Adrenal gland (tissue), 12 donors: Measurements from ENCODE around the gene FMNL2. TPM values are rescaled to one million over a fixed set of nuclear protein-coding genes. Genes with fewer than 3 reads are reported as not detected.

Source experiments
- DNase-seq, 7 donors: peaks; one replicate each; pipeline ENCODE4 v3.0.0-alpha.2; 2019 to 2020
- H3K27ac ChIP-seq, 5 donors: fragments of 200-600 bp; sonication (generic) in 4 of 5; 1 replicate in 3 of 5; 2 replicates in 2 of 5; pipeline versions ENCODE4 v1.5.1 to v1.8.0; 2016 to 2020; ENCODE audit warnings: mild to moderate bottlenecking in 1 of 5
- H3K27me3 ChIP-seq: fragments of 200-600 bp; 2 replicates; pipeline ENCODE4 v1.8.0; 2021
- H3K36me3 ChIP-seq, 2 donors: fragments of 200-600 bp; replicated peaks in 1 of 2; 1 replicate in 1 of 2; 2 replicates in 1 of 2; pipeline versions ENCODE4 v1.5.1 to v1.8.0; 2018 to 2022
- H3K4me1 ChIP-seq, 2 donors: fragments of 200-600 bp; replicated peaks in 1 of 2; 1 replicate in 1 of 2; 2 replicates in 1 of 2; pipeline versions ENCODE4 v1.5.1 to v1.8.0; 2018 to 2021
- H3K4me3 ChIP-seq, 4 donors: fragments of 200-600 bp; sonication (generic) in 3 of 4; one replicate each; pipeline ENCODE4 v1.5.1; 2016 to 2018
- H3K9me3 ChIP-seq, 3 donors: fragments of 200-600 bp; sonication (generic) in 1 of 3; replicated peaks in 1 of 3; 1 replicate in 2 of 3; 2 replicates in 1 of 3; pipeline versions ENCODE4 v1.5.1 to v1.8.0; 2016 to 2021
- CTCF ChIP-seq, 6 experiments: fragments of 450-650 bp in 4 of 6; fragments of 200-600 bp in 2 of 6; sonication (generic) in 1 of 6; IDR thresholded peaks; 1 replicate in 5 of 6; 2 replicates in 1 of 6; pipeline versions ENCODE4 v1.5.1 to v1.8.0; 2016 to 2021; ENCODE audit warnings: antibody characterized with exemption in 6 of 6, mild to moderate bottlenecking in 2 of 6, moderate library complexity in 1 of 6
- POLR2A ChIP-seq, 2 donors: fragments of 450-650 bp; IDR thresholded peaks; one replicate each; pipeline ENCODE4 v1.6.1; 2017; ENCODE audit warnings: antibody characterized with exemption in 2 of 2, mild to moderate bottlenecking in 2 of 2, moderate library complexity in 1 of 2
- WGBS, 4 donors: extraction: QIAGEN DNeasy Blood & Tissue Kit in 2 of 4; methylation state at CpG; one replicate each; pipeline versions ENCODE4 v1.1.5 to v1.1.7; 2013 to 2017; 5-methylcytosine and 5-hydroxymethylcytosine counted together
- intact Hi-C, 2 donors: fragments of 100-400 bp; cut with DNase I; formaldehyde crosslinking; loops; one replicate each; pipeline versions ENCODE4 v1.14.1 to v1.15.0; 2022 to 2023
- polyA plus RNA-seq, 3 donors: library from polyadenylated mRNA; stranded (reverse); fragments of 200-250 nt in 2 of 3; fragments of 350-450 nt in 1 of 3; fragmentation: Illumina TruSeq in 1 of 3; extraction: RNeasy Lipid Tissue Mini Kit (QIAGEN cat#74804) in 1 of 3; gene quantifications; one replicate each; pipeline ENCODE4 v1.2.3, GENCODE V29; 2013 to 2014
- total RNA-seq, 9 donors: library from RNA; depleted of rRNA in 4 of 9; stranded (reverse); fragments of >200 nt in 4 of 9; fragments of 120-200 nt in 1 of 9; fragmentation: NEBNext Ultra II Directional in 1 of 9; extraction: Animal tissue kit (Norgen Biotek cat#: 25700) in 1 of 9; gene quantifications; one replicate each; pipeline versions ENCODE4 v1.1.0 to v1.2.4, GENCODE V29; 2013 to 2023
- donor health status: healthy with polysubstance abuse.
- donor health status: Bipolar disorder and iron deficiency.
- donor health status: DM: yes; HTN: yes; CAD: no.
- donor health status: DM: no; HTN: no; CAD: no.
- donor health status: DM: no; HTN: no; CAD: no.
- donor health status: DM: yes; HTN: yes; CAD: no.

The FMNL2 gene
- total and polyA plus RNA-seq, 12 donors = 23.5 to 54.2 (median 36.7) TPM

- Histone ChIP-seq H3K27ac (peak overlapping the region; percentile 57 to 86 (median 72)), H3K36me3 (no peaks in the 10 kb centered on the region), H3K4me3 (no peak overlapping the region), H3K4me1 (peaks cover 42 to 49% of the 10 kb centered on the region in 2 donors), H3K9me3 (no peaks in the 10 kb centered on the region), H3K27me3 (no peaks in the 10 kb centered on the region)
- DNase-seq = peak in 4 of 7 donors; percentile 10 to 51 (median 29)
- TF ChIP-seq CTCF (IDR thresholded peaks at IDR 0.05) (no peak), POLR2A (IDR thresholded peaks at IDR 0.05) (peak in 1 of 2 donors; percentile 15)
- intact Hi-C loops = no loop called here
- WGBS, 4 donors = 68 to 79% (median 74%) methylated on average over 13 to 14 of the region's 14 CpGs
These were observed 165.1 kb downstream of the FMNL2 start for GRCh38 chr2:152499896-152500735.

GRCh38 chr2:152500772-152501171, 165.8 kb downstream of the FMNL2 start:
- intact Hi-C loops = no loop called here
- H3K27ac ChIP-seq = peak overlapping the region in 4 of 5 donors; percentile 67 to 86 (median 74)
- DNase-seq = no peak
- H3K27me3 ChIP-seq = no peaks in the 10 kb centered on the region
- no peak for TF ChIP-seq POLR2A (IDR thresholded peaks at IDR 0.05)
- no peak for TF ChIP-seq CTCF (IDR thresholded peaks at IDR 0.05)
- 76 to 92% (median 84%) methylated on average over 8 of the region's 8 CpGs for WGBS, 4 donors
- no peak overlapping the region for H3K4me3 ChIP-seq
- H3K4me1 ChIP-seq = peaks cover 42 to 56% of the 10 kb centered on the region in 2 donors
- H3K36me3 ChIP-seq = no peaks in the 10 kb centered on the region
- H3K9me3 ChIP-seq = no peaks in the 10 kb centered on the region

GRCh38 chr2:152501666-152502065, 166.7 kb downstream of the FMNL2 start:
- Histone ChIP-seq H3K27ac (peak overlapping the region in 1 of 5 donors; percentile 23), H3K36me3 (no peaks in the 10 kb centered on the region), H3K4me3 (no peak overlapping the region), H3K4me1 (peaks cover 42 to 61% of the 10 kb centered on the region in 2 donors), H3K9me3 (no peaks in the 10 kb centered on the region), H3K27me3 (no peaks in the 10 kb centered on the region)
- TF ChIP-seq POLR2A (IDR thresholded peaks at IDR 0.05) = no peak
- no peak for TF ChIP-seq CTCF (IDR thresholded peaks at IDR 0.05)
- no peak for DNase-seq
- WGBS, 4 donors = 86 to 93% (median 91%) methylated on average over 5 of the region's 5 CpGs
- intact Hi-C loops = no loop called here

- Histone ChIP-seq H3K9me3 (no peaks in the 10 kb centered on the region), H3K4me3 (no peak overlapping the region), H3K27ac (peak overlapping the region in 2 of 5 donors; percentile 26 to 43), H3K36me3 (no peaks in the 10 kb centered on the region), H3K4me1 (peaks cover 24 to 36% of the 10 kb centered on the region in 2 donors), H3K27me3 (no peaks in the 10 kb centered on the region)
- 87 to 96% (median 91%) methylated on average over 3 of the region's 3 CpGs for WGBS, 4 donors
- intact Hi-C loops = no loop called here
- no peak for DNase-seq
- TF ChIP-seq POLR2A (IDR thresholded peaks at IDR 0.05) = no peak
- TF ChIP-seq CTCF (IDR thresholded peaks at IDR 0.05) = no peak
These were observed 169.6 kb downstream of the FMNL2 start for GRCh38 chr2:152504618-152505017.
